Tibial artery (tissue), 4 donors: ENCODE data around the gene ID3.

Source experiments
- DNase-seq, 2 donors: peaks; one replicate each; pipeline ENCODE4 v3.0.0-alpha.2; 2019
- H3K27ac ChIP-seq, 2 donors: fragments of 200-600 bp; sonication (generic) in 1 of 2; 1 replicate in 1 of 2; 2 replicates in 1 of 2; pipeline ENCODE4 v1.5.1; 2018 to 2019; ENCODE audit warnings: mild to moderate bottlenecking in 1 of 2
- H3K27me3 ChIP-seq, 2 donors: fragments of 200-600 bp; sonication (generic) in 1 of 2; one replicate each; pipeline versions ENCODE4 v1.5.1 to v1.6.0; 2016 to 2019
- H3K36me3 ChIP-seq, 3 donors: fragments of 200-600 bp; sonication (generic) in 2 of 3; one replicate each; pipeline ENCODE4 v1.5.1; 2016 to 2019; ENCODE audit warnings: mild to moderate bottlenecking in 2 of 3
- H3K4me1 ChIP-seq, 4 donors: fragments of 200-600 bp; sonication (generic) in 2 of 4; 1 replicate in 3 of 4; 2 replicates in 1 of 4; pipeline ENCODE4 v1.5.1; 2016 to 2019
- H3K4me3 ChIP-seq, 2 donors: fragments of 200-600 bp; sonication (generic) in 1 of 2; 1 replicate in 1 of 2; 2 replicates in 1 of 2; pipeline ENCODE4 v1.5.1; 2018 to 2019; ENCODE audit warnings: mild to moderate bottlenecking in 2 of 2
- H3K9me3 ChIP-seq, 3 donors: fragments of 200-600 bp; sonication (generic) in 1 of 3; one replicate each; pipeline ENCODE4 v1.5.1; 2016 to 2019
- intact Hi-C: fragments of 100-400 bp; cut with DNase I; formaldehyde crosslinking; loops from one replicate; pipeline ENCODE4 v1.15.0; 2023; ENCODE audit warnings: low total_unique reads
- TF ChIP-seq, protein P1 (sequence below), 2 experiments: fragments of 200-600 bp in 1 of 2; fragments of 450-650 bp in 1 of 2; IDR thresholded peaks; one replicate each; pipeline ENCODE4 v1.5.1; 2017 to 2019; ENCODE audit warnings: antibody characterized with exemption in 2 of 2, mild to moderate bottlenecking in 1 of 2, moderate library complexity in 1 of 2

Gene ID3

DNA sequence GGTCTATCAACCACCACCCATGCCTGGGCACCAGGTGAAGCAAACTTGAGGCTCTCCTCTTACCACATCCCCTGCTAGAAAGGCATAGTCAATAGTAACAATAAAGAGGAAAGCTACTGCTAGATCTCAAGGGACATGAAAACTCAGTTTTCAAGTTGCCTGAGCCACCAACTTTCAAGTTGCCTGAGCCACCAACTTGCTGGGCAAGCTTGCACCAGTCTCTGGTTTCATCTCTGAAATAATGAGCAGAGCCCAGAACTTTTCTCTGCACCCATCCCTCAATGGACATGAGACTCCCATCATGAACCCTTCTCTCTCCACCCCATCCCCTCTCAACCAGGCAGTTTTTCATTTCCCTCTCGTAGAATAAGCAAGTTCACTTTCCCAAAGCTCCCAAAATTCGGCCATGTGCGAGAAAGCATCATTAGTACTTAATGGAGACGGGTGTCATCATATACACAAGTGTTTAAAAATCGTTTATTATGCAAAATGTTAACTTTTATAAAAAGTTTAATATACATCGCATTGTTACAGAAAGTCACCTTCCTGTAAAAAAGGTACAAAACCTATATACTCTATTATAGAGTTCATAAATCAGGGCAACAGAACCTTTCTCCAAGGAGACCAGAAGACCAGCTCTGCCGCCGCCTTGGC lies 1.7 kb downstream of the ID3 start:
- Histone ChIP-seq H3K27ac (peak overlapping the region; percentile 94 to 97), H3K27me3 (no peaks in the 10 kb centered on the region), H3K4me3 (peak overlapping the region; percentile 85 to 96), H3K4me1 (peaks cover 0 to 46% (median 38%) of the 10 kb centered on the region in 4 donors), H3K9me3 (no peaks in the 10 kb centered on the region), H3K36me3 (peaks cover 18 to 25% (median 20%) of the 10 kb centered on the region in 3 donors)
- intact Hi-C loops, result no loop called here
- TF ChIP-seq, protein P1, sequence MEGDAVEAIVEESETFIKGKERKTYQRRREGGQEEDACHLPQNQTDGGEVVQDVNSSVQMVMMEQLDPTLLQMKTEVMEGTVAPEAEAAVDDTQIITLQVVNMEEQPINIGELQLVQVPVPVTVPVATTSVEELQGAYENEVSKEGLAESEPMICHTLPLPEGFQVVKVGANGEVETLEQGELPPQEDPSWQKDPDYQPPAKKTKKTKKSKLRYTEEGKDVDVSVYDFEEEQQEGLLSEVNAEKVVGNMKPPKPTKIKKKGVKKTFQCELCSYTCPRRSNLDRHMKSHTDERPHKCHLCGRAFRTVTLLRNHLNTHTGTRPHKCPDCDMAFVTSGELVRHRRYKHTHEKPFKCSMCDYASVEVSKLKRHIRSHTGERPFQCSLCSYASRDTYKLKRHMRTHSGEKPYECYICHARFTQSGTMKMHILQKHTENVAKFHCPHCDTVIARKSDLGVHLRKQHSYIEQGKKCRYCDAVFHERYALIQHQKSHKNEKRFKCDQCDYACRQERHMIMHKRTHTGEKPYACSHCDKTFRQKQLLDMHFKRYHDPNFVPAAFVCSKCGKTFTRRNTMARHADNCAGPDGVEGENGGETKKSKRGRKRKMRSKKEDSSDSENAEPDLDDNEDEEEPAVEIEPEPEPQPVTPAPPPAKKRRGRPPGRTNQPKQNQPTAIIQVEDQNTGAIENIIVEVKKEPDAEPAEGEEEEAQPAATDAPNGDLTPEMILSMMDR (IDR thresholded peaks at IDR 0.05), result no peak
- no peak for DNase-seq

GRCh38 chr1:23556635-23557470 lies 2.4 kb downstream of the ID3 start:
- DNase-seq, result no peak
- Histone ChIP-seq H3K9me3 (no peaks in the 10 kb centered on the region), H3K4me3 (peak overlapping the region; percentile 85 to 96), H3K27me3 (no peaks in the 10 kb centered on the region), H3K27ac (peak overlapping the region; percentile 94 to 97), H3K36me3 (peaks cover 18 to 25% (median 20%) of the 10 kb centered on the region in 3 donors), H3K4me1 (peaks cover 0 to 45% (median 35%) of the 10 kb centered on the region in 4 donors)
- intact Hi-C loops, result no loop called here
- TF ChIP-seq, protein P1 (IDR thresholded peaks at IDR 0.05), result no peak

GRCh38 chr1:23555986-23556634 lies 3.2 kb downstream of the ID3 start:
- H3K9me3 ChIP-seq, result no peaks in the 10 kb centered on the region
- H3K4me1 ChIP-seq, result peaks cover 0 to 38% (median 28%) of the 10 kb centered on the region in 4 donors
- TF ChIP-seq, protein P1 (IDR thresholded peaks at IDR 0.05), result no peak
- DNase-seq, result peak in 1 of 2 donors; percentile 80
- H3K36me3 ChIP-seq, result peaks cover 18 to 25% (median 20%) of the 10 kb centered on the region in 3 donors
- intact Hi-C loops, result no loop called here
- H3K27me3 ChIP-seq, result no peaks in the 10 kb centered on the region
- H3K27ac ChIP-seq, result peak overlapping the region; percentile 94 to 97
- peak overlapping the region; percentile 85 to 96 for H3K4me3 ChIP-seq

DNA sequence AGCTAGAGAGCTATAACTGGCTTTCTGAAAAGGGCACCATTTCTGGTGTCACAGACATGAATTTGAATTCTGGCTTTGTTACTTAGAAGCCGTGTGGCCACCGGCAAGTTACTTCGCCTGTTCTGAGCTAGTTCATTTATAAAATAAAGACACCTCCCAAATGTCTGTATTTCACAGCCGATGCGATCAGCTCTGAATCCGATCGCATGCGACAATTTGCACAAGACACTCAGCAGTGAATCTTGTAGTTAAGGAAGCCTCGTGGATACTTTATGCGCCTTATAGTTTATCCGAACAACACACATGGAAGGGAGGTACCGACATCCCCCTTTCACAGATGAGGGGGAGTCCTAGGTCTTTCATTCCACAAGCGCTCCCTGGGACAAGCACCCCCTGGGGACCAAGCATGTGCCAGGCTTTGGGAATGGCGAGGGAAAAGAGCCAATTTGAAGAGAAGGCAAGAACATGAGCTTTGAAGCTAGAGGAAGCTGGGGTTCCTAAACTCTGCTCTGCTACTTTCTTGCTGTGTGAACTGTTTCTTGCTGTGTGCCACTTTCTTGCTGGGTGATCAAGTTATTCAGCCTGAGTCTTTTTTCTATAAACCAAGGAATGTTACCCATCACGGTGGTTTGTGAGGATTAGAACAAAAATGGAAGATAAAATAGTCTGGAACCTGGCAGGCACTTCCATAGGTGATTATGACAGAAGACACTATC lies 3.9 kb downstream of the ID3 start:
- peak; percentile 59 to 87 for DNase-seq
- H3K9me3 ChIP-seq, result no peaks in the 10 kb centered on the region
- peaks cover 18 to 25% (median 20%) of the 10 kb centered on the region in 3 donors for H3K36me3 ChIP-seq
- H3K4me3 ChIP-seq, result peak overlapping the region; percentile 85 to 96
- H3K27ac ChIP-seq, result peak overlapping the region; percentile 94 to 97
- peaks cover 0 to 31% (median 21%) of the 10 kb centered on the region in 4 donors for H3K4me1 ChIP-seq
- no peaks in the 10 kb centered on the region for H3K27me3 ChIP-seq
- TF ChIP-seq, protein P1 (IDR thresholded peaks at IDR 0.05), result no peak
- intact Hi-C loops, result no loop called here
